Keratinocyte (primary cell): ENCODE measurements around the gene G6PD.

Experiments used
- CTCF ChIP-seq, 3 experiments: IDR thresholded peaks in 1 of 3; conservative IDR thresholded peaks in 1 of 3; optimal IDR thresholded peaks in 1 of 3; 2 replicates in 2 of 3; 3 replicates in 1 of 3; pipeline versions ENCODE3 to v1.5.1; 2011; ENCODE audit warnings: low read length in 3 of 3, mild to moderate bottlenecking in 3 of 3, moderate library complexity in 2 of 3, control low read depth in 1 of 3, inconsistent platforms in 1 of 3; ENCODE audit not compliant: insufficient read depth in 2 of 3; ENCODE audit errors: extremely low read depth in 1 of 3
- EZH2 ChIP-seq: IDR thresholded peaks from one replicate; pipeline ENCODE4 v1.6.1; 2012; ENCODE audit warnings: inconsistent platforms, mild to moderate bottlenecking, low read length, moderate library complexity

GRCh38 chrX:154489182-154489581 lies 57.5 kb downstream of the G6PD start:
- TF ChIP-seq CTCF (optimal IDR thresholded peaks at IDR 0.05 in 1 of 3, IDR thresholded peaks at IDR 0.05 in 1 of 3, conservative IDR thresholded peaks at IDR 0.05 in 1 of 3; ENCODE audit: extremely low read depth in 1 of 3, insufficient read depth in 2 of 3, low read length in 3 of 3): no peak
- no peak for TF ChIP-seq EZH2
